ENCODE data around the gene CYP2U1. TPM values are rescaled to one million over a fixed set of nuclear protein-coding genes. Genes with fewer than 3 reads are reported as not detected.

CYP2U1 gene
- total RNA-seq, 1 donor from 2014 or later = 5.2 TPM

GRCh38 chr4:107977482-107977881 lies 46.1 kb downstream of the CYP2U1 start:
- no peak for DNase-seq (ENCODE audit: low spot score, unreplicated experiment)
- no peak for TF ChIP-seq CTCF (IDR thresholded peaks at IDR 0.05; ENCODE audit: unreplicated experiment)
- Mint-ChIP-seq H3K4me1 (ENCODE audit: low read depth) (peaks cover 5% of the 10 kb centered on the region), H3K9me3 (ENCODE audit: low read depth) (no peaks in the 10 kb centered on the region), H3K4me3 (ENCODE audit: low read depth) (no peak overlapping the region), H3K27me3 (no peaks in the 10 kb centered on the region), H3K36me3 (ENCODE audit: insufficient read depth) (no peaks in the 10 kb centered on the region), H3K27ac (no peak overlapping the region)

GRCh38 chr4:107977966-107978705 lies 46.8 kb downstream of the CYP2U1 start:
- no peaks in the 10 kb centered on the region for H3K27me3 Mint-ChIP-seq
- TF ChIP-seq CTCF (IDR thresholded peaks at IDR 0.05; ENCODE audit: unreplicated experiment) = no peak
- H3K4me1 Mint-ChIP-seq (ENCODE audit: low read depth) = no peaks in the 10 kb centered on the region
- H3K4me3 Mint-ChIP-seq (ENCODE audit: low read depth) = no peak overlapping the region
- H3K27ac Mint-ChIP-seq = no peak overlapping the region
- no peak for DNase-seq (ENCODE audit: low spot score, unreplicated experiment)
- H3K36me3 Mint-ChIP-seq (ENCODE audit: insufficient read depth) = no peaks in the 10 kb centered on the region
- H3K9me3 Mint-ChIP-seq (ENCODE audit: low read depth) = no peaks in the 10 kb centered on the region

- H3K4me1 Mint-ChIP-seq (ENCODE audit: low read depth) = no peaks in the 10 kb centered on the region
Measured at GRCh38 chr4:107978716-107979451, 47.5 kb downstream of the CYP2U1 start.

GRCh38 chr4:107987916-107988762 lies 56.8 kb downstream of the CYP2U1 start:
- Mint-ChIP-seq H3K4me3 (ENCODE audit: low read depth) (no peak overlapping the region), H3K27me3 (peaks cover 12% of the 10 kb centered on the region), H3K9me3 (ENCODE audit: low read depth) (no peaks in the 10 kb centered on the region), H3K4me1 (ENCODE audit: low read depth) (peaks cover 21% of the 10 kb centered on the region), H3K27ac (peak overlapping the region; percentile 53), H3K36me3 (ENCODE audit: insufficient read depth) (no peaks in the 10 kb centered on the region)
- no peak for DNase-seq (ENCODE audit: low spot score, unreplicated experiment)
- no peak for TF ChIP-seq CTCF (IDR thresholded peaks at IDR 0.05; ENCODE audit: unreplicated experiment)

More at GRCh38 chr4:107978716-107979451, 47.5 kb downstream of the CYP2U1 start:
- Mint-ChIP-seq H3K27me3 (no peaks in the 10 kb centered on the region), H3K27ac (no peak overlapping the region), H3K9me3 (ENCODE audit: low read depth) (no peaks in the 10 kb centered on the region), H3K4me3 (ENCODE audit: low read depth) (no peak overlapping the region), H3K36me3 (ENCODE audit: insufficient read depth) (no peaks in the 10 kb centered on the region)
- DNase-seq (ENCODE audit: low spot score, unreplicated experiment) = no peak
- TF ChIP-seq CTCF (IDR thresholded peaks at IDR 0.05; ENCODE audit: unreplicated experiment) = no peak

- no peak for TF ChIP-seq CTCF (IDR thresholded peaks at IDR 0.05; ENCODE audit: unreplicated experiment)
- Mint-ChIP-seq H3K36me3 (ENCODE audit: insufficient read depth) (no peaks in the 10 kb centered on the region), H3K9me3 (ENCODE audit: low read depth) (no peaks in the 10 kb centered on the region), H3K27ac (no peak overlapping the region), H3K27me3 (peaks cover 12% of the 10 kb centered on the region), H3K4me3 (ENCODE audit: low read depth) (no peak overlapping the region), H3K4me1 (ENCODE audit: low read depth) (peaks cover 24% of the 10 kb centered on the region)
- DNase-seq (ENCODE audit: low spot score, unreplicated experiment) = no peak
Measured at GRCh38 chr4:107988763-107989035, 57.4 kb downstream of the CYP2U1 start.
